Tibial nerve (tissue), 4 donors: Measurements from ENCODE around the gene ZSCAN12. TPM values are rescaled to one million over a fixed set of nuclear protein-coding genes. Genes with fewer than 3 reads are reported as not detected.

Experiments
- DNase-seq, 2 donors: peaks; one replicate each; pipeline ENCODE4 v3.0.0-alpha.2; 2019; ENCODE audit warnings: low spot score in 2 of 2
- H3K27ac ChIP-seq, 4 donors: fragments of 200-600 bp; sonication (generic) in 3 of 4; one replicate each; pipeline ENCODE4 v1.5.1; 2017 to 2019; ENCODE audit warnings: mild to moderate bottlenecking in 1 of 4
- H3K27me3 ChIP-seq, 2 donors: fragments of 200-600 bp; sonication (generic) in 1 of 2; one replicate each; pipeline versions ENCODE4 v1.5.1 to v1.6.0; 2017 to 2019
- H3K36me3 ChIP-seq, 3 donors: fragments of 200-600 bp; sonication (generic); one replicate each; pipeline ENCODE4 v1.5.1; 2018 to 2019
- H3K4me1 ChIP-seq, 4 donors: fragments of 200-600 bp; sonication (generic) in 3 of 4; one replicate each; pipeline ENCODE4 v1.5.1; 2017 to 2019
- H3K4me3 ChIP-seq, 4 donors: fragments of 200-600 bp; sonication (generic) in 3 of 4; one replicate each; pipeline ENCODE4 v1.5.1; 2017 to 2019; ENCODE audit warnings: mild to moderate bottlenecking in 1 of 4, moderate library complexity in 1 of 4
- H3K9me3 ChIP-seq, 4 donors: fragments of 200-600 bp; sonication (generic) in 3 of 4; one replicate each; pipeline ENCODE4 v1.5.1; 2017 to 2019
- EP300 ChIP-seq, 2 donors: sonication (generic); formaldehyde crosslinking; IDR thresholded peaks; one replicate each; pipeline ENCODE4 v1.6.1; 2017; ENCODE audit warnings: antibody characterized with exemption in 2 of 2, mild to moderate bottlenecking in 1 of 2
- POLR2A ChIP-seq, 2 donors: fragments of 450-650 bp; IDR thresholded peaks; one replicate each; pipeline ENCODE4 v1.6.1; 2017; ENCODE audit warnings: antibody characterized with exemption in 2 of 2, mild to moderate bottlenecking in 2 of 2, moderate library complexity in 2 of 2
- WGBS, 2 donors: methylation state at CpG; one replicate each; pipeline ENCODE4 v1.1.5; 2018; 5-methylcytosine and 5-hydroxymethylcytosine counted together
- total RNA-seq, 4 donors: library from RNA; depleted of rRNA; stranded (reverse); fragments of >200 nt; gene quantifications; one replicate each; pipeline ENCODE4 v1.1.0, GENCODE V29; 2016
- TF ChIP-seq, protein P1 (sequence below), 5 experiments: fragments of 200-600 bp in 3 of 5; fragments of 450-650 bp in 2 of 5; sonication (generic) in 3 of 5; IDR thresholded peaks; one replicate each; pipeline ENCODE4 v1.5.1; 2016 to 2019; ENCODE audit warnings: antibody characterized with exemption in 5 of 5, mild to moderate bottlenecking in 3 of 5, moderate library complexity in 2 of 5

The ZSCAN12 gene
- total RNA-seq, 4 donors from 2014 or later: 4.7 to 7.8 (median 7.2) TPM

DNA sequence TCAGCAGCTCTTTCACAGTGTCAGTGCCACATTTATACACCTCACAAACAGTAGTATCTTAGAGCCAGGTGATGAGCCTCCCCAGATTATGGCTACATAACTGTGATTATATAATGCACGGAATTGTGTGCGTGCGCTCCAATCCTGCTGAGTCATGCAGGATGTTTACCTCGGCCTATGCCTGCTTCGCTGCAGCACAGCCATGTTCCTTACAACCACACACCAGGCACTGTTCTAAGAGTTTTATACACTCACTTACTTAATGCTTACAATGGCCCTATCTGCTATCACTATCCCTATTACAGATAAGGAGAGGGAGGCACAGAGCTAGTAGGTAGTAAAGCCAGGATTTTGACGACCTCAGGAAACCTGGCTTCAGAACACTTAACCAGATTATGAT is 42.5 kb downstream of the ZSCAN12 start:
- Histone ChIP-seq H3K27me3 (no peaks in the 10 kb centered on the region), H3K4me3 (no peak overlapping the region), H3K36me3 (peaks cover 0 to 17% (median 0%) of the 10 kb centered on the region in 3 donors), H3K27ac (no peak overlapping the region), H3K4me1 (peaks cover 0 to 39% (median 11%) of the 10 kb centered on the region in 4 donors), H3K9me3 (no peaks in the 10 kb centered on the region)
- DNase-seq: no peak
- TF ChIP-seq POLR2A (IDR thresholded peaks at IDR 0.05) (no peak), EP300 (IDR thresholded peaks at IDR 0.05) (no peak)
- TF ChIP-seq, protein P1, sequence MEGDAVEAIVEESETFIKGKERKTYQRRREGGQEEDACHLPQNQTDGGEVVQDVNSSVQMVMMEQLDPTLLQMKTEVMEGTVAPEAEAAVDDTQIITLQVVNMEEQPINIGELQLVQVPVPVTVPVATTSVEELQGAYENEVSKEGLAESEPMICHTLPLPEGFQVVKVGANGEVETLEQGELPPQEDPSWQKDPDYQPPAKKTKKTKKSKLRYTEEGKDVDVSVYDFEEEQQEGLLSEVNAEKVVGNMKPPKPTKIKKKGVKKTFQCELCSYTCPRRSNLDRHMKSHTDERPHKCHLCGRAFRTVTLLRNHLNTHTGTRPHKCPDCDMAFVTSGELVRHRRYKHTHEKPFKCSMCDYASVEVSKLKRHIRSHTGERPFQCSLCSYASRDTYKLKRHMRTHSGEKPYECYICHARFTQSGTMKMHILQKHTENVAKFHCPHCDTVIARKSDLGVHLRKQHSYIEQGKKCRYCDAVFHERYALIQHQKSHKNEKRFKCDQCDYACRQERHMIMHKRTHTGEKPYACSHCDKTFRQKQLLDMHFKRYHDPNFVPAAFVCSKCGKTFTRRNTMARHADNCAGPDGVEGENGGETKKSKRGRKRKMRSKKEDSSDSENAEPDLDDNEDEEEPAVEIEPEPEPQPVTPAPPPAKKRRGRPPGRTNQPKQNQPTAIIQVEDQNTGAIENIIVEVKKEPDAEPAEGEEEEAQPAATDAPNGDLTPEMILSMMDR (IDR thresholded peaks at IDR 0.05): no peak
- 76 to 80% methylated on average over 6 of the region's 6 CpGs for WGBS, 2 donors

DNA sequence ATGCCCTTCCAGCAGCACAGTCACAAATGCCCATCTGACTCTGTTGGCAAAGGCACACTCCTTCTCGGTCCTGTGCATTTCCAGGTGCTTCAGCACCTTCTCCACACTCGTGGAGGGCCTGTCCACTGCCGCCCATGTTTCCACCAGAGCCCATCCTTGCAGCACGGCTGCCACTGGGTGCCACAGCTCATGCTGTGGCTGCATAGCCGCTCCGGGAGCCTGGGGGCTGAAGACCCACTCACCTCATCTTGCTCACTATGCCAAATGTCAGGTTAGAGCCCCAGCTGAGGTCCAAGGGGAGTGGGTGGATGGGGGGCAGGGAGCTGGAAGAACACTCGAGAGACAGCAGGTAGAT is 42.9 kb downstream of the ZSCAN12 start:
- H3K4me1 ChIP-seq: peaks cover 0 to 42% (median 11%) of the 10 kb centered on the region in 4 donors
- H3K27ac ChIP-seq: peak overlapping the region in 1 of 4 donors; percentile 87
- DNase-seq: no peak
- H3K36me3 ChIP-seq: peaks cover 0 to 13% (median 0%) of the 10 kb centered on the region in 3 donors
- WGBS, 2 donors: 74 to 83% methylated on average over 7 of the region's 7 CpGs
- no peak overlapping the region for H3K4me3 ChIP-seq
- no peaks in the 10 kb centered on the region for H3K9me3 ChIP-seq
- H3K27me3 ChIP-seq: no peaks in the 10 kb centered on the region
- no peak for TF ChIP-seq EP300 (IDR thresholded peaks at IDR 0.05)

DNA sequence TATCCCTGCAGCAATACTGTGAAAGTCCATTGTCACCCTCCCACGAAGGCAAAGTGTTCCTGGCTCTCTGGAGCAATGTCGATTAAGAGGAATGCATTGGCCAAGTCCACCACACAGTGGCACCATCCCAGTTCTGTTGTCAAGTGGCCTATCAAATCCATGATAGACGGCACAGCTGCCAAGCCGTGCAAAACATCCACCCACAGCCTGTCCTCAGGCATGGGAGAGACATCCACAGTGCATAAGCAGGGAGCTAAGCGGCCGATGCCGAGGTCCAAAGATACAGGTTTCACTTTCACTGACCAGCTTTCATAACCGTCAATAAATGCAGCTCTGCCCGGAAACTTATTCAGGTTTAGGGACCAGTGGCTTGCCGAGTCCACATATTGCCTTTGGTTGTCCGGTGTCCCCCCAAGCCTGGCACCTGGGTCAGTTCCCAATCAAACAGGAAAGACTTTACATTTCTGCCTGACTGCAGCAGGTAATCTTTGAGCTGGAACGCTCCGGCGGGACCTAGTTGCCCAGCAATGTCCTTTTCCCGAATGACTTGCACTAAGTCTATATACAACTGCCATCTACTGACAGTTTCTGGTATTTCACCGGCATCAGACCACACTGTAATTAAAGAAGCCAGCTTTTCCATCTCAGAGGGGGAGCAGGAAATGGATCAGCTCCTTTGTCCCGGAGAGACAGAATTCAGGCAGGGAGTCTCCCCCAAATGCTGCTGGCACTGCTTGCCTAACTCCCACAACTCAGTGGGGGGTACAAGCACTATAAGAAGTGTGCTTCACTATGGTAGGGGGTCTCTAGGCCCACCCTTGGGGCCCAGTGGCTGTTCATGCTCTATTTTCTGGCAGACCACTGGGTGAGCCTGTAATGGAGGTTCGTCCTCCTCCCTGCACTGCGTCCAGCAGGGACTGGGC is 43.5 kb downstream of the ZSCAN12 start:
- H3K4me1 ChIP-seq: peaks cover 0 to 49% (median 12%) of the 10 kb centered on the region in 4 donors
- no peaks in the 10 kb centered on the region for H3K9me3 ChIP-seq
- WGBS, 2 donors: 1% methylated on average over 16 to 19 of the region's 19 CpGs
- peak overlapping the region; percentile 63 to 87 (median 81) for H3K27ac ChIP-seq
- TF ChIP-seq EP300 (IDR thresholded peaks at IDR 0.05) (no peak), POLR2A (IDR thresholded peaks at IDR 0.05) (no peak)
- TF ChIP-seq, protein P1 (IDR thresholded peaks at IDR 0.05): peak; percentile 77 to 88 (median 86)
- peak; percentile 40 to 99 for DNase-seq
- H3K4me3 ChIP-seq: peak overlapping the region; percentile 45 to 64 (median 57)
- peaks cover 0 to 9% (median 0%) of the 10 kb centered on the region in 3 donors for H3K36me3 ChIP-seq
- H3K27me3 ChIP-seq: no peaks in the 10 kb centered on the region

DNA sequence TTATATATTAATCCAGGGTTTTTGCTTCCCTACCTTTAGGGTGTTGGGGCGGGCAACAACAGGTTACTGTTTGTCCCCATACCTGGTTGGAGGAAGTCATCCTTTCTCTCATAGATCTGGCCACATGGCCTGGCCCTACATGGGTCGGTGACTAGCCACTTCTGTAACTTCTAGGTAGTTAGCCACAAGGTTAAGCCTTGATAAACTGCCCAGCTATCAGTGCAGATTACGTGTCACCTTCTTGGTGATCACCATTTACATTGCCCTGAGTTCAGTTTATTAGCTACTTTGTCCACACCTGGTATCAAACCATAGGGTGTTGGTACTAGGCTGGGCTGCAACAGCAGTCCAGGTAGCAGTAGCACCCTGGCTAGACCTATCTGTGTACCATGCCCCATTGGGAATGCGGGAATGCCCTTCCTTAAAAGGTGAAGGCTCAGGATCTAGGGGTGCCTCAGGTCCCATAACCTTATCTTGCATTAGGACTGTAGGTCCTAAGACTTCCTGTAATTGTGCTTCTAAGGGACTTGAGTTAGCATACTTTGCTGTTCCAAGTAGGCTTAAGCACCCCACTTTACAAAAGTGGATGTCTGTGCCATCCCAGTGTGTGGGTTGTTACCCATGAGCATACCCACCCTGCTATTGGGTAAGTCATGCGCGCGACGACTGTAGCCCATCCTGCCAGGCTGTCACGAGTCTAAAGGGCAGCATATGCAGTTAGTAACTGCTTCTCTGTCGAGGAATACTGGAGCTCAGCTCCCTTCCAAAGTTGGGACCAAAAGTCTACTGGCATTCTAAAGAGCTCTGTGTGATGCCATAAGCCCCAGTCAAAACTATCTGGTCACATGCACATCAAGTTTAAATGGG is 44.6 kb downstream of the ZSCAN12 start:
- 85 to 91% methylated on average over 10 of the region's 10 CpGs for WGBS, 2 donors
- Histone ChIP-seq H3K4me1 (peaks cover 0 to 57% (median 17%) of the 10 kb centered on the region in 4 donors), H3K9me3 (no peaks in the 10 kb centered on the region), H3K36me3 (peaks cover 0 to 7% (median 0%) of the 10 kb centered on the region in 3 donors), H3K4me3 (peak overlapping the region in 1 of 4 donors; percentile 64), H3K27me3 (no peaks in the 10 kb centered on the region), H3K27ac (peak overlapping the region in 3 of 4 donors; percentile 63 to 87 (median 86))
- no peak for DNase-seq
- no peak for TF ChIP-seq EP300 (IDR thresholded peaks at IDR 0.05)
- TF ChIP-seq, protein P1 (IDR thresholded peaks at IDR 0.05): no peak
- no peak for TF ChIP-seq POLR2A (IDR thresholded peaks at IDR 0.05)

DNA sequence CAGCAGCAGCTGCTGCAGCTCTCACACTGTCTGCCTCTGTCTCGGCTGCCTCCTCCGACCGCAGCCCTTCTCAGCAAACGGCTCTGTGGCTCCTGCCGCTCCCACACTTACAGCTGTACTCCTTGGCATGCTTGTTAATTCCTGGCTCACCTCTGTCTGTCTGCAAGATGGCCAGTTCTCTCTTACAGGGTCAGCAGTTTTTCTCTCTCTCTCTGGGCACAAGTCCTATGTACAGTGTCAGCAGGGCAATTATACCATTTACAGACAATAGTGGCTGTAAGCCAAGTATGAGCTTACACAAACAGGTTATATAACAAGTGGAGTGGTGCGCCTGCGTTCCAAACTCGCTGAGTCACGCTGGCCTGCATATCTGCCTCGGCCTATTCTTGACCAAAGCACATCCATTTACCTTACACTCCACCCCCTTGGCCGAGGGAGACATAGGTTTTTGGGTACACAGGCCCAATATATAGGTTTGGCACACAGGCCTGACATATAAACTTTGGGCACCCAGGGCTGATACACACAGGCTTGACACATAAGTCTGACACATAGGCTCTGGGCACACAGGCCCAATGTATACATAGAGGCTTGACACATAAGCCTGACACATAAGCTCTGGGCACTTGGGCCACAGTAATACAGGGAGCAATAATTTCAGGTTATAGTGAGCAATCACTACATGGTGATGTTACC is 45.4 kb downstream of the ZSCAN12 start:
- peak in 1 of 2 donors; percentile 9 for TF ChIP-seq EP300 (IDR thresholded peaks at IDR 0.05)
- TF ChIP-seq, protein P1 (IDR thresholded peaks at IDR 0.05): no peak
- no peak for DNase-seq
- Histone ChIP-seq H3K27ac (peak overlapping the region in 2 of 4 donors; percentile 62 to 86), H3K9me3 (no peaks in the 10 kb centered on the region), H3K4me3 (peak overlapping the region in 1 of 4 donors; percentile 14), H3K27me3 (no peaks in the 10 kb centered on the region), H3K4me1 (peaks cover 0 to 57% (median 17%) of the 10 kb centered on the region in 4 donors), H3K36me3 (no peaks in the 10 kb centered on the region)
- 66 to 69% methylated on average over 11 of the region's 11 CpGs for WGBS, 2 donors
